ENCODE measurements around the gene SEC14L5. TPM values are rescaled to one million over a fixed set of nuclear protein-coding genes. Genes with fewer than 3 reads are reported as not detected.
A peak's percentile ranks its signal among the peaks of the same experiment; 100 is the strongest.

Gene SEC14L5
- total RNA-seq, 1 donor: under 0.01 TPM

GRCh38 chr16:4931381-4931780, 26.7 kb upstream of the SEC14L5 start:
- TF ChIP-seq, protein P1, sequence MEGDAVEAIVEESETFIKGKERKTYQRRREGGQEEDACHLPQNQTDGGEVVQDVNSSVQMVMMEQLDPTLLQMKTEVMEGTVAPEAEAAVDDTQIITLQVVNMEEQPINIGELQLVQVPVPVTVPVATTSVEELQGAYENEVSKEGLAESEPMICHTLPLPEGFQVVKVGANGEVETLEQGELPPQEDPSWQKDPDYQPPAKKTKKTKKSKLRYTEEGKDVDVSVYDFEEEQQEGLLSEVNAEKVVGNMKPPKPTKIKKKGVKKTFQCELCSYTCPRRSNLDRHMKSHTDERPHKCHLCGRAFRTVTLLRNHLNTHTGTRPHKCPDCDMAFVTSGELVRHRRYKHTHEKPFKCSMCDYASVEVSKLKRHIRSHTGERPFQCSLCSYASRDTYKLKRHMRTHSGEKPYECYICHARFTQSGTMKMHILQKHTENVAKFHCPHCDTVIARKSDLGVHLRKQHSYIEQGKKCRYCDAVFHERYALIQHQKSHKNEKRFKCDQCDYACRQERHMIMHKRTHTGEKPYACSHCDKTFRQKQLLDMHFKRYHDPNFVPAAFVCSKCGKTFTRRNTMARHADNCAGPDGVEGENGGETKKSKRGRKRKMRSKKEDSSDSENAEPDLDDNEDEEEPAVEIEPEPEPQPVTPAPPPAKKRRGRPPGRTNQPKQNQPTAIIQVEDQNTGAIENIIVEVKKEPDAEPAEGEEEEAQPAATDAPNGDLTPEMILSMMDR (IDR thresholded peaks at IDR 0.05; ENCODE audit: extremely low read depth, low read depth, low read length): no peak
- no peak overlapping the region for H3K4me3 ChIP-seq (ENCODE audit: insufficient read depth, low read length)
- peaks cover 6% of the 10 kb centered on the region for H3K9me3 ChIP-seq (ENCODE audit: low read depth, low read length)
- H3K79me2 ChIP-seq (ENCODE audit: insufficient read depth, low read length): no peaks in the 10 kb centered on the region
- no peak overlapping the region for H2AFZ ChIP-seq (ENCODE audit: low read length)
- H4K20me1 ChIP-seq (ENCODE audit: insufficient read depth, low read length): no peaks in the 10 kb centered on the region
- peaks cover 13% of the 10 kb centered on the region for H3K4me1 ChIP-seq (ENCODE audit: insufficient read depth, low read length)
- H3K4me2 ChIP-seq (ENCODE audit: insufficient read depth, low read length): no peak overlapping the region
- no peaks in the 10 kb centered on the region for H3K36me3 ChIP-seq (ENCODE audit: insufficient read depth, low read length)
- peaks cover 43% of the 10 kb centered on the region for H3K27me3 ChIP-seq (ENCODE audit: insufficient read depth, low read length)
- H3K27ac ChIP-seq (ENCODE audit: low read depth, low read length): no peak overlapping the region
- no peak for DNase-seq (ENCODE audit: insufficient read length, low spot score, missing footprints)

- Histone ChIP-seq H3K4me2 (ENCODE audit: insufficient read depth, low read length) (no peak overlapping the region), H3K4me3 (ENCODE audit: insufficient read depth, low read length) (no peak overlapping the region), H3K79me2 (ENCODE audit: insufficient read depth, low read length) (no peaks in the 10 kb centered on the region), H3K27me3 (ENCODE audit: insufficient read depth, low read length) (peaks cover 62% of the 10 kb centered on the region), H3K9me3 (ENCODE audit: low read depth, low read length) (no peaks in the 10 kb centered on the region), H3K27ac (ENCODE audit: low read depth, low read length) (no peak overlapping the region), H2AFZ (ENCODE audit: low read length) (no peak overlapping the region), H4K20me1 (ENCODE audit: insufficient read depth, low read length) (no peaks in the 10 kb centered on the region), H3K36me3 (ENCODE audit: insufficient read depth, low read length) (no peaks in the 10 kb centered on the region), H3K4me1 (ENCODE audit: insufficient read depth, low read length) (peaks cover 18% of the 10 kb centered on the region)
- DNase-seq (ENCODE audit: insufficient read length, low spot score, missing footprints): no peak
- TF ChIP-seq, protein P1 (IDR thresholded peaks at IDR 0.05; ENCODE audit: extremely low read depth, low read depth, low read length): no peak
These were observed 24.7 kb upstream of the SEC14L5 start for GRCh38 chr16:4933433-4933832.

DNA sequence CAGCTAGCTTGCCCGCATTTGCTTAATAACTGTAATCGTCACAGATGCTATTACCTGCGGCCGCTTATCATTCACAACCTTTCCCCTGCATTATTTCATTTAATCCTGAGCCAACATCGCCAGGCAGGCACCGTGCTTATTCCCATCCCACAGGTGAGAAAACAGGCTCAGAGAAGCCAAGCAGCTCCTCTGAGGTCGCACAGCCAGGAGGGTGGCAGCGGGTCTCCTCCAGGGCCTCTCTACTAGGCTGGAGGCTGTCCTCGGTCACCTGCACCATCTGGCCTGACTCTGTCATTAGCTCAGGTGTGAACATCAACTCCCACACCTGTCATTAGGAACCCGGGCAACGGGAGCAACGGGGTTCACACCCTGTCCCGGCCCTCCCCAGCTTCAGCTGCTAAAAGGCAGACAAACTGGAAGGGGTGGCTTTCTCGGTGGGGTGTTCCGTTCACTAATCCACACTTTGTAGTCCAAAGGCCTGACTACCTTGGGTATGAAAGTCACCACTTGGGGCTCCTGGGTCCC, 24.2 kb upstream of the SEC14L5 start:
- Histone ChIP-seq H3K4me2 (ENCODE audit: insufficient read depth, low read length) (no peak overlapping the region), H2AFZ (ENCODE audit: low read length) (no peak overlapping the region), H3K9me3 (ENCODE audit: low read depth, low read length) (no peaks in the 10 kb centered on the region), H3K4me1 (ENCODE audit: insufficient read depth, low read length) (peaks cover 18% of the 10 kb centered on the region), H3K36me3 (ENCODE audit: insufficient read depth, low read length) (no peaks in the 10 kb centered on the region), H3K27me3 (ENCODE audit: insufficient read depth, low read length) (peaks cover 65% of the 10 kb centered on the region), H3K4me3 (ENCODE audit: insufficient read depth, low read length) (no peak overlapping the region), H4K20me1 (ENCODE audit: insufficient read depth, low read length) (no peaks in the 10 kb centered on the region), H3K79me2 (ENCODE audit: insufficient read depth, low read length) (no peaks in the 10 kb centered on the region), H3K27ac (ENCODE audit: low read depth, low read length) (no peak overlapping the region)
- no peak for DNase-seq (ENCODE audit: insufficient read length, low spot score, missing footprints)
- TF ChIP-seq, protein P1 (IDR thresholded peaks at IDR 0.05; ENCODE audit: extremely low read depth, low read depth, low read length): no peak

GRCh38 chr16:4934591-4934990, 23.5 kb upstream of the SEC14L5 start:
- no peaks in the 10 kb centered on the region for H3K9me3 ChIP-seq (ENCODE audit: low read depth, low read length)
- TF ChIP-seq, protein P1 (IDR thresholded peaks at IDR 0.05; ENCODE audit: extremely low read depth, low read depth, low read length): no peak
- no peak overlapping the region for H3K4me2 ChIP-seq (ENCODE audit: insufficient read depth, low read length)
- H3K36me3 ChIP-seq (ENCODE audit: insufficient read depth, low read length): no peaks in the 10 kb centered on the region
- no peak overlapping the region for H3K27ac ChIP-seq (ENCODE audit: low read depth, low read length)
- peaks cover 18% of the 10 kb centered on the region for H3K4me1 ChIP-seq (ENCODE audit: insufficient read depth, low read length)
- H3K79me2 ChIP-seq (ENCODE audit: insufficient read depth, low read length): no peaks in the 10 kb centered on the region
- H2AFZ ChIP-seq (ENCODE audit: low read length): no peak overlapping the region
- no peaks in the 10 kb centered on the region for H4K20me1 ChIP-seq (ENCODE audit: insufficient read depth, low read length)
- DNase-seq (ENCODE audit: insufficient read length, low spot score, missing footprints): peak; percentile 29
- H3K27me3 ChIP-seq (ENCODE audit: insufficient read depth, low read length): peaks cover 65% of the 10 kb centered on the region
- H3K4me3 ChIP-seq (ENCODE audit: insufficient read depth, low read length): no peak overlapping the region

Data from osteoblast (primary cell).